NK-92 treated with Interleukin-12 subunit alpha and Interleukin-12 subunit beta, amount 100 ng/mL, for 24 hours (cell line): ENCODE measurements around the gene SYAP1.
"Not testable (repeated sequence)": the region's sequence is repeated elsewhere in the genome, so short reads cannot be mapped to it uniquely, and the experiment has no call there.

ENCODE experiments used
- DNase-seq: peaks from one replicate; lab custom pipeline; 2025; lab: John Stamatoyannopoulos, UW

SYAP1 gene

GRCh38 chrX:16725072-16725471 is 5.7 kb downstream of the SYAP1 start:
- no peak for DNase-seq

GRCh38 chrX:16726347-16726988 is 7.1 kb downstream of the SYAP1 start:
- DNase-seq, result not testable (repeated sequence)

GRCh38 chrX:16727637-16728036 is 8.2 kb downstream of the SYAP1 start:
- no peak for DNase-seq

- no peak for DNase-seq
Measured at GRCh38 chrX:16730450-16730849, 11.0 kb downstream of the SYAP1 start.

GRCh38 chrX:16733013-16733412 is 13.6 kb downstream of the SYAP1 start:
- DNase-seq, result no peak

GRCh38 chrX:16737024-16737423 is 17.6 kb downstream of the SYAP1 start:
- DNase-seq, result no peak

- no peak for DNase-seq
Measured at GRCh38 chrX:16739574-16739973, 20.2 kb downstream of the SYAP1 start.

GRCh38 chrX:16743604-16744325 is 24.4 kb downstream of the SYAP1 start:
- DNase-seq, result no peak

- DNase-seq, result no peak
Measured at GRCh38 chrX:16745102-16745501, 25.7 kb downstream of the SYAP1 start.

GRCh38 chrX:16745659-16746058 is 26.2 kb downstream of the SYAP1 start:
- DNase-seq, result no peak

- DNase-seq, result no peak
Measured at GRCh38 chrX:16748425-16748824, 29.0 kb downstream of the SYAP1 start.

- no peak for DNase-seq
Measured at GRCh38 chrX:16750136-16750535, 30.7 kb downstream of the SYAP1 start.

- DNase-seq, result no peak
Measured at GRCh38 chrX:16754019-16754418, 34.6 kb downstream of the SYAP1 start.

GRCh38 chrX:16756724-16757123 is 37.3 kb downstream of the SYAP1 start:
- no peak for DNase-seq

- not testable (repeated sequence) for DNase-seq
Measured at GRCh38 chrX:16761500-16761899, 42.1 kb downstream of the SYAP1 start.

- DNase-seq, result no peak
Measured at GRCh38 chrX:16762579-16762978, 43.2 kb downstream of the SYAP1 start.

- no peak for DNase-seq
Measured at GRCh38 chrX:16765594-16765993, 46.2 kb downstream of the SYAP1 start.

GRCh38 chrX:16770970-16771482 is 51.6 kb downstream of the SYAP1 start:
- no peak for DNase-seq

- DNase-seq, result no peak
Measured at GRCh38 chrX:16771483-16772398, 52.3 kb downstream of the SYAP1 start.

- no peak for DNase-seq
Measured at GRCh38 chrX:16772460-16772859, 53.0 kb downstream of the SYAP1 start.

- no peak for DNase-seq
Measured at GRCh38 chrX:16774746-16775145, 55.3 kb downstream of the SYAP1 start.

GRCh38 chrX:16778545-16778944 is 59.1 kb downstream of the SYAP1 start:
- no peak for DNase-seq
